HG03064 (cell line): ENCODE measurements around the gene OR10A7.
"Not testable (repeated sequence)": the region's sequence is repeated elsewhere in the genome, so short reads cannot be mapped to it uniquely, and the experiment has no call there.

ENCODE experiments used
- ATAC-seq: cut with Tn5 transposase; IDR thresholded peaks from one replicate; pipeline ENCODE4 v1.9.1; 2021; ENCODE audit warnings: low read depth; ENCODE audit not compliant: unreplicated experiment

Gene OR10A7

GRCh38 chr12:55220725-55221124 is at the start of gene OR10A7:
TSS of gene OR10A7 (plus strand) at chr12:55221025. CDS start at chr12:55221025, 0 bp downstream.
- ATAC-seq, result no peak

- no peak for ATAC-seq
These were observed 49.4 kb upstream of the OR10A7 start for GRCh38 chr12:55171445-55171844.

- not testable (repeated sequence) for ATAC-seq
These were observed 49.0 kb upstream of the OR10A7 start for GRCh38 chr12:55171846-55172245.

GRCh38 chr12:55172686-55173085 is 48.1 kb upstream of the OR10A7 start:
- no peak for ATAC-seq

GRCh38 chr12:55173456-55173855 is 47.4 kb upstream of the OR10A7 start:
- ATAC-seq, result no peak

GRCh38 chr12:55188573-55188972 is 32.3 kb upstream of the OR10A7 start:
- ATAC-seq, result no peak

- ATAC-seq, result no peak
These were observed 31.8 kb upstream of the OR10A7 start for GRCh38 chr12:55188974-55189556.

GRCh38 chr12:55194382-55194781 is 26.4 kb upstream of the OR10A7 start:
- ATAC-seq, result no peak

GRCh38 chr12:55226523-55226922 is 5.7 kb downstream of the OR10A7 start:
- ATAC-seq, result no peak

- ATAC-seq, result no peak
These were observed 6.8 kb downstream of the OR10A7 start for GRCh38 chr12:55227643-55228042.

GRCh38 chr12:55244309-55244708 is 23.5 kb downstream of the OR10A7 start, which contains the start of gene OR6C74:
TSS of gene OR6C74 (plus strand) at chr12:55244609. CDS start at chr12:55247288, 2,679 bp downstream.
- ATAC-seq, result no peak

GRCh38 chr12:55246159-55246558 is 25.3 kb downstream of the OR10A7 start:
- ATAC-seq, result no peak

GRCh38 chr12:55250944-55251343 is 30.1 kb downstream of the OR10A7 start:
- no peak for ATAC-seq

- ATAC-seq, result no peak
These were observed 32.5 kb downstream of the OR10A7 start for GRCh38 chr12:55253281-55253680.

GRCh38 chr12:55256831-55257230 is 36.0 kb downstream of the OR10A7 start:
- ATAC-seq, result no peak

GRCh38 chr12:55258303-55258702 is 37.5 kb downstream of the OR10A7 start:
- ATAC-seq, result no peak
